ENCODE results near the gene PIGT. TPM values are rescaled to one million over a fixed set of nuclear protein-coding genes. Genes with fewer than 3 reads are reported as not detected.

The PIGT gene
- total and polyA plus RNA-seq, 2 of the 4 experiments (the other 2 are of a cell fraction), result 31.2 to 145 TPM

- Histone ChIP-seq H3K4me2 (ENCODE audit: low read depth, low read length) (no peak overlapping the region), H3K4ac (ENCODE audit: low read depth, low read length) (no peak overlapping the region), H2AFZ (replicated peaks; ENCODE audit: low read length, poor library complexity) (no peak overlapping the region), H4K5ac (ENCODE audit: low read depth, low read length) (no peak overlapping the region), H4K20me1 (ENCODE audit: insufficient read depth, low read length) (no peaks in the 10 kb centered on the region), H2AK9ac (replicated peaks; ENCODE audit: low read depth, low read length, poor library complexity) (no peak overlapping the region), H3K9me3 (ENCODE audit: control insufficient read depth, insufficient read depth, low read length) (no peaks in the 10 kb centered on the region), H3K36me3 (ENCODE audit: control insufficient read depth, insufficient read depth, low read length) (no peaks in the 10 kb centered on the region), H2BK5ac (ENCODE audit: low read depth, low read length, poor library complexity, severe bottlenecking) (no peak overlapping the region), H2BK20ac (ENCODE audit: low read depth, low read length) (no peak overlapping the region), H3K4me1 (ENCODE audit: control insufficient read depth, insufficient read depth, low read length) (no peaks in the 10 kb centered on the region), H2BK120ac (ENCODE audit: low read depth, low read length) (no peak overlapping the region), H3K4me3 (ENCODE audit: insufficient read depth, low read depth, low read length) (no peak overlapping the region), H3K9ac (ENCODE audit: low read depth, low read length) (no peak overlapping the region), H4K91ac (ENCODE audit: insufficient read depth, low read depth, low read length) (no peak overlapping the region), H3K27me3 (ENCODE audit: control insufficient read depth, insufficient read depth, low read length) (peaks cover 20% of the 10 kb centered on the region), H3K9me1 (ENCODE audit: insufficient read depth, low read length) (no peaks in the 10 kb centered on the region), H2BK15ac (ENCODE audit: low read depth, low read length) (no peak overlapping the region), H3K79me1 (ENCODE audit: low read depth in 1 of 2, low read length in 2 of 2) (no peaks in the 10 kb centered on the region), H3K56ac (ENCODE audit: extremely low read depth, insufficient read depth, low read length) (no peak overlapping the region), H4K8ac (ENCODE audit: low read depth in 2 of 2, low read length in 2 of 2) (no peak overlapping the region), H3K14ac (replicated peaks; ENCODE audit: low read depth, low read length) (no peak overlapping the region), H3K27ac (ENCODE audit: insufficient read depth, low read length) (no peak overlapping the region), H3K23ac (ENCODE audit: low read depth, low read length) (no peak overlapping the region), H2AK5ac (ENCODE audit: low read depth, low read length) (no peak overlapping the region), H3K18ac (ENCODE audit: low read depth, low read length) (no peak overlapping the region)
- BruUV-seq (replicated peaks), result no TSS peak
- no peak for DNase-seq
- POLR2A ChIA-PET (ENCODE audit: unreplicated experiment), result no interaction called here
- ATAC-seq (ENCODE audit: low read depth), result no peak
- no CpG with 5 or more reads among the region's 1 CpG for WGBS, 2 experiments (ENCODE audit: extremely low coverage in 2 of 2, insufficient read length in 1 of 2)
- intact Hi-C loops (cut with micrococcal nuclease), result no loop called here
- CTCF ChIA-PET, result no interaction called here
- in situ Hi-C loops (cut with MboI; ENCODE audit: low sequenced_read_pairs), result no loop called here
- TF ChIP-seq RCOR1 (IDR thresholded peaks at IDR 0.05; ENCODE audit: insufficient replicate concordance, low read length), result no peak
- no peak for TF ChIP-seq BHLHE40 (IDR thresholded peaks at IDR 0.05; ENCODE audit: low read depth, low read length)
- no peak for TF ChIP-seq CEBPB (IDR thresholded peaks at IDR 0.05; ENCODE audit: low read depth, low read length)
- no peak for TF ChIP-seq MXI1 (IDR thresholded peaks at IDR 0.05; ENCODE audit: borderline replicate concordance, low read depth, low read length)
- TF ChIP-seq USF2 (IDR thresholded peaks at IDR 0.05; ENCODE audit: low read depth, low read length), result no peak
- TF ChIP-seq NFE2L2 (IDR thresholded peaks at IDR 0.05; ENCODE audit: low read depth, low read length), result no peak
- no peak for TF ChIP-seq CHD1 (IDR thresholded peaks at IDR 0.05; ENCODE audit: low read depth, low read length)
- no peak for TF ChIP-seq FOS (IDR thresholded peaks at IDR 0.05; ENCODE audit: low read depth, low read length)
- no peak for TF ChIP-seq POLR2A (IDR thresholded peaks at IDR 0.05; ENCODE audit: low read depth, low read length)
- no peak for TF ChIP-seq MAFK (IDR thresholded peaks at IDR 0.05; ENCODE audit: low read depth, low read length)
- no peak for TF ChIP-seq CTCF (conservative IDR thresholded peaks at IDR 0.05; ENCODE audit: low read depth, low read length)
- no peak for TF ChIP-seq ELK1 (IDR thresholded peaks at IDR 0.05; ENCODE audit: borderline replicate concordance, low read depth, low read length)
- TF ChIP-seq RFX5 (IDR thresholded peaks at IDR 0.05; ENCODE audit: low read depth, low read length), result no peak
- TF ChIP-seq MAZ (IDR thresholded peaks at IDR 0.05; ENCODE audit: borderline replicate concordance, low read depth, low read length), result no peak
- TF ChIP-seq SMC3 (IDR thresholded peaks at IDR 0.05; ENCODE audit: low read depth, low read length), result no peak
- dilution Hi-C loops (cut with HindIII; ENCODE audit: low sequenced_read_pairs, unreplicated experiment), result no loop called here
These were observed 25.8 kb downstream of the PIGT start for GRCh38 chr20:45441746-45442145.

Data from IMR-90 (cell line).